HEK293 (cell line): ENCODE measurements around the gene CDH5.
A peak's percentile ranks its signal among the peaks of the same experiment; 100 is the strongest.

ENCODE experiments used
- CTCF ChIA-PET: fragments of 350-600 bp; formaldehyde crosslinking; extraction: SDS; loops from one replicate; lab custom pipeline; 2021; ENCODE audit warnings: antibody characterized with exemption; lab: Yijun Ruan, JAX
- POLR2A ChIA-PET: fragments of 300-600 bp; formaldehyde crosslinking; extraction: SDS; loops from one replicate; lab custom pipeline; 2020; ENCODE audit warnings: antibody characterized with exemption, inconsistent platforms; lab: Yijun Ruan, JAX
- H3K27ac ChIP-seq: fragments of 200-500 bp; sonication (Bioruptor generic); 2 replicates; pipeline ENCODE4 v1.5.1; 2014; ENCODE audit warnings: low read depth, low read length, control low read depth, inconsistent platforms; ENCODE audit errors: extremely low read depth
- H3K36me3 ChIP-seq, 2 experiments: fragments of 200-500 bp in 1 of 2; sonication (Bioruptor generic) in 1 of 2; 1 replicate in 1 of 2; 2 replicates in 1 of 2; pipeline ENCODE4 v1.5.1; 2014 to 2017; ENCODE audit warnings: inconsistent platforms in 2 of 2, low read length in 2 of 2; ENCODE audit not compliant: control insufficient read depth in 2 of 2, insufficient read depth in 1 of 2
- H3K4me1 ChIP-seq: fragments of 200-500 bp; sonication (Bioruptor generic); 2 replicates; pipeline ENCODE4 v1.5.1; 2014; ENCODE audit warnings: mild to moderate bottlenecking, low read length, inconsistent platforms; ENCODE audit not compliant: control insufficient read depth, insufficient read depth
- H3K4me3 ChIP-seq: 2 replicates; pipeline ENCODE4 v1.5.1; 2011; ENCODE audit warnings: low read depth, mild to moderate bottlenecking, control low read depth, low read length, moderate library complexity
- H3K9me3 ChIP-seq: fragments of 200-500 bp; sonication (Bioruptor generic); 2 replicates; pipeline ENCODE4 v1.5.1; 2014; ENCODE audit warnings: low read depth, low read length, inconsistent platforms; ENCODE audit not compliant: control insufficient read depth, insufficient read depth
- ZBTB7A ChIP-seq: fragments of 450-650 bp; formaldehyde crosslinking; IDR thresholded peaks from 2 replicates; pipeline ENCODE4 v1.5.1; 2016; ENCODE audit warnings: low read depth, missing biosample characterization, missing genetic modification characterization
- ZNF350 ChIP-seq: fragments of 450-650 bp; formaldehyde crosslinking; IDR thresholded peaks from 2 replicates; pipeline ENCODE4 v1.5.0; 2017; ENCODE audit warnings: missing biosample characterization, mild to moderate bottlenecking, missing genetic modification characterization
- ZNF354C ChIP-seq: fragments of 450-650 bp; formaldehyde crosslinking; IDR thresholded peaks from 2 replicates; pipeline ENCODE4 v1.5.1; 2016; ENCODE audit warnings: missing biosample characterization, missing genetic modification characterization, low read depth, borderline replicate concordance
- ZNF518A ChIP-seq: fragments of 450-650 bp; formaldehyde crosslinking; conservative IDR thresholded peaks from 2 replicates; pipeline ENCODE4 v1.5.1; 2016; ENCODE audit warnings: low read depth, missing biosample characterization, missing genetic modification characterization
- ZNF530 ChIP-seq: fragments of 450-650 bp; formaldehyde crosslinking; IDR thresholded peaks from 2 replicates; pipeline ENCODE4 v1.5.1; 2016; ENCODE audit warnings: low read depth, missing biosample characterization, missing genetic modification characterization
- ZNF664 ChIP-seq: fragments of 450-650 bp; formaldehyde crosslinking; IDR thresholded peaks from 2 replicates; pipeline ENCODE4 v1.5.1; 2016; ENCODE audit warnings: missing biosample characterization, missing genetic modification characterization
- ZNF670 ChIP-seq: fragments of 450-650 bp; formaldehyde crosslinking; IDR thresholded peaks from 2 replicates; pipeline ENCODE4 v1.5.1; 2016; ENCODE audit warnings: missing biosample characterization, missing genetic modification characterization, low read depth
- TF ChIP-seq, protein P1 (sequence below): fragments of 450-650 bp; formaldehyde crosslinking; IDR thresholded peaks from 2 replicates; pipeline ENCODE4 v1.5.1; 2016; ENCODE audit warnings: missing biosample characterization, missing genetic modification characterization
- TF ChIP-seq, protein P2 (sequence below): fragments of 450-650 bp; formaldehyde crosslinking; IDR thresholded peaks from 2 replicates; pipeline ENCODE4 v1.5.1; 2016; ENCODE audit warnings: missing biosample characterization, missing genetic modification characterization
- TF ChIP-seq, protein P3 (sequence below): fragments of 450-650 bp; formaldehyde crosslinking; IDR thresholded peaks from 2 replicates; pipeline ENCODE4 v1.5.1; 2017; ENCODE audit warnings: missing biosample characterization, missing genetic modification characterization

CDH5 gene, protein sequence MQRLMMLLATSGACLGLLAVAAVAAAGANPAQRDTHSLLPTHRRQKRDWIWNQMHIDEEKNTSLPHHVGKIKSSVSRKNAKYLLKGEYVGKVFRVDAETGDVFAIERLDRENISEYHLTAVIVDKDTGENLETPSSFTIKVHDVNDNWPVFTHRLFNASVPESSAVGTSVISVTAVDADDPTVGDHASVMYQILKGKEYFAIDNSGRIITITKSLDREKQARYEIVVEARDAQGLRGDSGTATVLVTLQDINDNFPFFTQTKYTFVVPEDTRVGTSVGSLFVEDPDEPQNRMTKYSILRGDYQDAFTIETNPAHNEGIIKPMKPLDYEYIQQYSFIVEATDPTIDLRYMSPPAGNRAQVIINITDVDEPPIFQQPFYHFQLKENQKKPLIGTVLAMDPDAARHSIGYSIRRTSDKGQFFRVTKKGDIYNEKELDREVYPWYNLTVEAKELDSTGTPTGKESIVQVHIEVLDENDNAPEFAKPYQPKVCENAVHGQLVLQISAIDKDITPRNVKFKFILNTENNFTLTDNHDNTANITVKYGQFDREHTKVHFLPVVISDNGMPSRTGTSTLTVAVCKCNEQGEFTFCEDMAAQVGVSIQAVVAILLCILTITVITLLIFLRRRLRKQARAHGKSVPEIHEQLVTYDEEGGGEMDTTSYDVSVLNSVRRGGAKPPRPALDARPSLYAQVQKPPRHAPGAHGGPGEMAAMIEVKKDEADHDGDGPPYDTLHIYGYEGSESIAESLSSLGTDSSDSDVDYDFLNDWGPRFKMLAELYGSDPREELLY

GRCh38 chr16:66366433-66367299, at the start of gene CDH5:
Gene CDH5 (plus strand): TSS chr16:66366691. CDS start chr16:66379338, 12,647 bp downstream.
- H3K4me1 ChIP-seq, result no peaks in the 10 kb centered on the region
- H3K9me3 ChIP-seq, result no peaks in the 10 kb centered on the region
- H3K27ac ChIP-seq, result no peak within 1 kb of the TSS
- no peaks in the 10 kb centered on the region for H3K36me3 ChIP-seq
- ChIA-PET POLR2A (interaction anchor here (0.5 kb wide), 1 partner anchor 641 kb away, joined by 3 read pairs; no protein-coding TSS in a partner anchor), CTCF (interaction anchor here (0.6 to 5.8 kb wide), 5 partner anchors 9 to 312 kb away, joined by 3 to 47 read pairs (median 4); no protein-coding TSS in a partner anchor)
- TF ChIP-seq, protein P1, sequence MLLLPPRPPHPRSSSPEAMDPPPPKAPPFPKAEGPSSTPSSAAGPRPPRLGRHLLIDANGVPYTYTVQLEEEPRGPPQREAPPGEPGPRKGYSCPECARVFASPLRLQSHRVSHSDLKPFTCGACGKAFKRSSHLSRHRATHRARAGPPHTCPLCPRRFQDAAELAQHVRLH (tag by site-specific recombination), result no peak
- TF ChIP-seq ZBTB7A (tag by site-specific recombination) (no peak), ZNF518A (no peak), ZNF530 (tag by site-specific recombination) (no peak), ZNF670 (tag by site-specific recombination) (no peak)
- TF ChIP-seq, protein P2, sequence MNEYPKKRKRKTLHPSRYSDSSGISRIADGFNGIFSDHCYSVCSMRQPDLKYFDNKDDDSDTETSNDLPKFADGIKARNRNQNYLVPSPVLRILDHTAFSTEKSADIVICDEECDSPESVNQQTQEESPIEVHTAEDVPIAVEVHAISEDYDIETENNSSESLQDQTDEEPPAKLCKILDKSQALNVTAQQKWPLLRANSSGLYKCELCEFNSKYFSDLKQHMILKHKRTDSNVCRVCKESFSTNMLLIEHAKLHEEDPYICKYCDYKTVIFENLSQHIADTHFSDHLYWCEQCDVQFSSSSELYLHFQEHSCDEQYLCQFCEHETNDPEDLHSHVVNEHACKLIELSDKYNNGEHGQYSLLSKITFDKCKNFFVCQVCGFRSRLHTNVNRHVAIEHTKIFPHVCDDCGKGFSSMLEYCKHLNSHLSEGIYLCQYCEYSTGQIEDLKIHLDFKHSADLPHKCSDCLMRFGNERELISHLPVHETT, result no peak
- no peak within 1 kb of the TSS for H3K4me3 ChIP-seq

DNA sequence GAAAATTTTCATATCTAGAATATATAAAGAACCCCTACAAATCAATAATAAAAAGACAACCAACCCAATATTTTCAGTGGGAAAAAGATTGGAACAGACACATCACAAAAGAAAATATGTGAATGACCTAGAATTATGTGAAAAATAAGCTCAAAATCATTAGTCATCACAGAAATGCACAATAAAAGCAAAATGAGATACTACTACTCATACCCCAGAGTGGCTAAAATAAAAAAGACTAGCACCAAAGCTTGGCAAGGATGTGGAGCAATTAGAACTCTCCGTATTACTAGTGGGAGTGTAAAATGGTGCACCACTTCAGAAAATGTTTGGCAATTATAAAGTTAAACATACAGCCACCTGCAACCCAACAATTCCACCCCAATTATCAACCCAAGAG, 48.0 kb upstream of the CDH5 start:
- Histone ChIP-seq H3K27ac (no peak overlapping the region), H3K36me3 (no peaks in the 10 kb centered on the region), H3K9me3 (no peaks in the 10 kb centered on the region), H3K4me3 (no peak overlapping the region), H3K4me1 (no peaks in the 10 kb centered on the region)
- ChIA-PET CTCF (interaction anchor here (0.7 to 3.6 kb wide), 6 partner anchors 10 to 48 kb away, joined by 3 to 21 read pairs (median 6); no protein-coding TSS in a partner anchor), POLR2A (no interaction called here)
- TF ChIP-seq ZNF664 (tag by site-specific recombination), result peak; percentile 97
- TF ChIP-seq, protein P3, sequence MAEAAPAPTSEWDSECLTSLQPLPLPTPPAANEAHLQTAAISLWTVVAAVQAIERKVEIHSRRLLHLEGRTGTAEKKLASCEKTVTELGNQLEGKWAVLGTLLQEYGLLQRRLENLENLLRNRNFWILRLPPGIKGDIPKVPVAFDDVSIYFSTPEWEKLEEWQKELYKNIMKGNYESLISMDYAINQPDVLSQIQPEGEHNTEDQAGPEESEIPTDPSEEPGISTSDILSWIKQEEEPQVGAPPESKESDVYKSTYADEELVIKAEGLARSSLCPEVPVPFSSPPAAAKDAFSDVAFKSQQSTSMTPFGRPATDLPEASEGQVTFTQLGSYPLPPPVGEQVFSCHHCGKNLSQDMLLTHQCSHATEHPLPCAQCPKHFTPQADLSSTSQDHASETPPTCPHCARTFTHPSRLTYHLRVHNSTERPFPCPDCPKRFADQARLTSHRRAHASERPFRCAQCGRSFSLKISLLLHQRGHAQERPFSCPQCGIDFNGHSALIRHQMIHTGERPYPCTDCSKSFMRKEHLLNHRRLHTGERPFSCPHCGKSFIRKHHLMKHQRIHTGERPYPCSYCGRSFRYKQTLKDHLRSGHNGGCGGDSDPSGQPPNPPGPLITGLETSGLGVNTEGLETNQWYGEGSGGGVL (tag by site-specific recombination), result no peak
- no peak for TF ChIP-seq ZNF350
- TF ChIP-seq ZNF354C, result no peak
